MM.1S (cell line): ENCODE data around the gene MSANTD2.

Experiments used
- DNase-seq: peaks from one replicate; pipeline ENCODE4 v3.0.0-alpha.2; 2015
- H2AFZ ChIP-seq: fragments of 300-600 bp; sonication (generic); 2 replicates; pipeline ENCODE4 v1.6.0; 2016; ENCODE audit warnings: antibody characterized with exemption, low read length
- H3F3A ChIP-seq: fragments of 300-600 bp; sonication (generic); 2 replicates; pipeline ENCODE4 v1.6.1; 2016; ENCODE audit warnings: mild to moderate bottlenecking, antibody characterized with exemption, low read length, moderate library complexity, mixed read lengths; ENCODE audit not compliant: insufficient read depth
- H3K27ac ChIP-seq: fragments of 300-600 bp; sonication (generic); 2 replicates; pipeline ENCODE4 v1.5.1; 2016; ENCODE audit warnings: mild to moderate bottlenecking, low read length
- H3K27me3 ChIP-seq: fragments of 300-600 bp; sonication (generic); replicated peaks from 2 replicates; pipeline ENCODE4 v1.6.0; 2016; ENCODE audit warnings: low read length; ENCODE audit not compliant: insufficient read depth
- H3K36me3 ChIP-seq: fragments of 300-600 bp; sonication (generic); replicated peaks from 2 replicates; pipeline ENCODE4 v1.6.1; 2016; ENCODE audit warnings: mild to moderate bottlenecking, low read length, mixed read lengths; ENCODE audit not compliant: insufficient read depth
- H3K4me1 ChIP-seq: fragments of 300-600 bp; sonication (generic); 2 replicates; pipeline ENCODE4 v1.6.1; 2016; ENCODE audit warnings: low read length, mixed read lengths
- H3K4me2 ChIP-seq: fragments of 300-600 bp; sonication (generic); 2 replicates; pipeline ENCODE4 v1.6.0; 2016; ENCODE audit warnings: low read depth, low read length
- H3K4me3 ChIP-seq: fragments of 300-600 bp; sonication (generic); 2 replicates; pipeline ENCODE4 v1.5.1; 2016; ENCODE audit warnings: low read length, mixed read lengths
- H3K79me2 ChIP-seq: fragments of 300-600 bp; sonication (generic); 2 replicates; pipeline ENCODE4 v1.6.1; 2016; ENCODE audit warnings: mixed run types, low read length, mixed read lengths
- H3K9ac ChIP-seq: fragments of 300-600 bp; sonication (generic); 2 replicates; pipeline ENCODE4 v1.6.1; 2016; ENCODE audit warnings: low read length, mixed read lengths
- H3K9me2 ChIP-seq: fragments of 300-600 bp; sonication (generic); replicated peaks from 2 replicates; pipeline ENCODE4 v1.6.1; 2016; ENCODE audit warnings: mild to moderate bottlenecking, low read length, mixed read lengths; ENCODE audit not compliant: insufficient read depth
- H3K9me3 ChIP-seq: fragments of 300-600 bp; sonication (generic); replicated peaks from 2 replicates; pipeline ENCODE4 v1.6.1; 2016; ENCODE audit warnings: mild to moderate bottlenecking, low read length, mixed read lengths; ENCODE audit not compliant: insufficient read depth
- H4K20me1 ChIP-seq: fragments of 300-600 bp; sonication (generic); 2 replicates; pipeline ENCODE4 v1.6.1; 2016; ENCODE audit warnings: mild to moderate bottlenecking, low read length, moderate library complexity, mixed read lengths; ENCODE audit not compliant: insufficient read depth
- EZH2 ChIP-seq: fragments of 300-600 bp; sonication (generic); optimal IDR thresholded peaks from 2 replicates; pipeline ENCODE3; 2017; ENCODE audit warnings: low read depth, mild to moderate bottlenecking, antibody characterized with exemption, low read length, mixed read lengths
- EZH2phosphoT487 ChIP-seq: fragments of 300-600 bp; sonication (generic); IDR thresholded peaks from 2 replicates; pipeline ENCODE4 v1.6.1; 2018; ENCODE audit warnings: antibody characterized with exemption, low read length
- TF ChIP-seq, protein P1 (sequence below): fragments of 300-600 bp; sonication (generic); IDR thresholded peaks from 2 replicates; pipeline ENCODE4 v1.5.1; 2016; ENCODE audit warnings: antibody characterized with exemption, low read length, mixed read lengths

The MSANTD2 gene

DNA sequence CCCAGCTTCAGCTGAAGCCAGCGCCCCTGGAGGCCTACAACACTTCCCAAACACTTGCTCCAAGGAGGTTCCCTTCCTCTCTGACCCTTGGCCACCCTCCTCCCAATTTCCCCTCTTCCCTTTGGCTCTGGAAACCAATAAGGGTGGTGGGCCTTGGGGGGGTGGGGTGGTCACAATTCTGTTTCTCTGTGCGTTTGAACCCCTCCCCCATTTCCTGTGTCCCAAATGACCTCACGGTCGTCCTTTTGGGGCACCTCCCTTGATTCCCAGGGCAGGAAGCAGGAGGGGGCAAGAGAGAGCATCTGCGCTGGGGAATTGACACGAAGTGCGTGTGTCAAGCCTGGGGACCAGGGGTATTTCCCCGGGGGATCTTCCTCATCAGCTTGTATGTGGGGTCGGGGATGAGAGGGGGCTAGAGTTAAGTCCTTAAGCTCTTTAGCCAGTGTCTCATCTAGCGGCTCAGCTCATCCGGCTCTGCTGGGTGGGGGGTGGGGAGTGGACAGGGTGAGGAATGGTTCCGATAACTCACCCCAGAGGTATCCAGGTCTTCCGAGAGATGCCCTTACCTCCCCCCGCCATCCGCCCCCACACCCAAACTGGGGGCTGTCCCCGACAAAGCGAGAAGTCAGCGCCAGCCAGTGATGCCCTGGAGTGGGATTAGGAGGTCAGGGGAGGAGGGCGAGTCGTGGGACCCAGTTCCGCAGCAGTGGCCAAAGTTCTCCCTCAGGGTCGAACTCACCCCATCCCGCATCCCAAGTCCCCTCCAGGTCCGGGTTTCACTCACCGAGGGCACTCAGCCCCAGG lies 38.7 kb downstream of the MSANTD2 start:
- H3K9me2 ChIP-seq: no peaks in the 10 kb centered on the region
- H3K79me2 ChIP-seq: peaks cover 32% of the 10 kb centered on the region
- peak overlapping the region; percentile 13; the same call in 1 of the 2 replicates for H3K27ac ChIP-seq
- peak overlapping the region; percentile 81 for H2AFZ ChIP-seq
- peak overlapping the region; percentile 63; the same call in 1 of the 2 replicates for H3K9ac ChIP-seq
- H3K4me1 ChIP-seq: peaks cover 22% of the 10 kb centered on the region
- peaks cover 25% of the 10 kb centered on the region for H3F3A ChIP-seq
- TF ChIP-seq EZH2phosphoT487 (no peak), EZH2 (no peak)
- TF ChIP-seq, protein P1, sequence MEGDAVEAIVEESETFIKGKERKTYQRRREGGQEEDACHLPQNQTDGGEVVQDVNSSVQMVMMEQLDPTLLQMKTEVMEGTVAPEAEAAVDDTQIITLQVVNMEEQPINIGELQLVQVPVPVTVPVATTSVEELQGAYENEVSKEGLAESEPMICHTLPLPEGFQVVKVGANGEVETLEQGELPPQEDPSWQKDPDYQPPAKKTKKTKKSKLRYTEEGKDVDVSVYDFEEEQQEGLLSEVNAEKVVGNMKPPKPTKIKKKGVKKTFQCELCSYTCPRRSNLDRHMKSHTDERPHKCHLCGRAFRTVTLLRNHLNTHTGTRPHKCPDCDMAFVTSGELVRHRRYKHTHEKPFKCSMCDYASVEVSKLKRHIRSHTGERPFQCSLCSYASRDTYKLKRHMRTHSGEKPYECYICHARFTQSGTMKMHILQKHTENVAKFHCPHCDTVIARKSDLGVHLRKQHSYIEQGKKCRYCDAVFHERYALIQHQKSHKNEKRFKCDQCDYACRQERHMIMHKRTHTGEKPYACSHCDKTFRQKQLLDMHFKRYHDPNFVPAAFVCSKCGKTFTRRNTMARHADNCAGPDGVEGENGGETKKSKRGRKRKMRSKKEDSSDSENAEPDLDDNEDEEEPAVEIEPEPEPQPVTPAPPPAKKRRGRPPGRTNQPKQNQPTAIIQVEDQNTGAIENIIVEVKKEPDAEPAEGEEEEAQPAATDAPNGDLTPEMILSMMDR: no peak
- no peaks in the 10 kb centered on the region for H4K20me1 ChIP-seq
- H3K36me3 ChIP-seq: no peaks in the 10 kb centered on the region
- peak overlapping the region; percentile 90 for H3K4me2 ChIP-seq
- DNase-seq: no peak
- no peaks in the 10 kb centered on the region for H3K9me3 ChIP-seq
- H3K27me3 ChIP-seq: no peaks in the 10 kb centered on the region
- H3K4me3 ChIP-seq: peak overlapping the region; percentile 74

DNA sequence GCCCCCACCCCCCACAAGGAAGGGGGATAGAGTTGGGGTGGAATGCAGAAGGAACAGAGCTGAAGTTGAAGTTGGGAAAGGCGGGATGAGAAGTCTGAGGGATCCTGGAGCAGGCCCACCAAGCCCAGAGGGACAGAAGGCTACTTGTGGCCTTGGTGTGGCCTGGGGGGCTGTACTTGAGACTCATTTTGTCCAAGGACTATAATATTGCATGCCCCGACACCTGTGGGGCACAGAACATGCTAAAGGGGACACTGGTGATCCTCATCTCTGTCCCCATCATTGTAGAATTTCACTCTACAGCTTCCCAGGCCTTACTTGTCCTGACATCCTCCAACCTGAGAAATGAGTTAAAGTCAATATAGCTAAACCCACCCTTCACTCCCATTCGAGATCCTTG lies 39.4 kb downstream of the MSANTD2 start:
- peak overlapping the region; percentile 74 for H3K4me3 ChIP-seq
- no peaks in the 10 kb centered on the region for H3K9me2 ChIP-seq
- H3K4me1 ChIP-seq: peaks cover 22% of the 10 kb centered on the region
- H3F3A ChIP-seq: peaks cover 25% of the 10 kb centered on the region
- peak overlapping the region; percentile 90 for H3K4me2 ChIP-seq
- no peak overlapping the region for H2AFZ ChIP-seq
- no peaks in the 10 kb centered on the region for H3K27me3 ChIP-seq
- no peaks in the 10 kb centered on the region for H4K20me1 ChIP-seq
- H3K9ac ChIP-seq: peak overlapping the region; percentile 50; the same call in 1 of the 2 replicates
- peak overlapping the region; percentile 52; the same call in 1 of the 2 replicates for H3K27ac ChIP-seq
- TF ChIP-seq EZH2: no peak
- no peak for TF ChIP-seq EZH2phosphoT487
- TF ChIP-seq, protein P1: no peak
- peaks cover 32% of the 10 kb centered on the region for H3K79me2 ChIP-seq
- H3K36me3 ChIP-seq: no peaks in the 10 kb centered on the region
- no peaks in the 10 kb centered on the region for H3K9me3 ChIP-seq
- DNase-seq: no peak

DNA sequence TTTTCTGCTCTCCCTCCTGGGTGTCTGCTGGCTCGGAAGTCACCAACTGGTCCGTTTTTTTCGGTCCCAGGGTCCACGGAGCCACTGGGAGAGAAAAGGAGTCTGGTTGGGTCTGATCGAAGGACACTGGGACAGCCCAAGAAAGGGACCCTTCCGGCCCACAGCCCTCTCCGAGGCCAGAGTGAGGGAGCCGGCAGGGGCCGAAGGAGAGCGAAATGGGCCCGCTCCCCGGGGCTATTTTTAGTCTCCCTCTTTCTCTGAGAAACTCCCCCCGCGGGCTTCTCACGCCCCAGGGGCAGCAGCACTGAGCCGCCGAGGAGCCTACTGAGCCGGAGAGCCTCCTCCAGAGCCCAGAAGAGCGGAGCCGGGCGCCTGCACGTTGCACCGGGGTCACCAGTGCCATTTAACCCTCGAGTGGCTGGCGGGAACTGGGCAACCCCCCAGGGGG lies 40.0 kb downstream of the MSANTD2 start:
- H4K20me1 ChIP-seq: no peaks in the 10 kb centered on the region
- TF ChIP-seq, protein P1: no peak
- TF ChIP-seq EZH2phosphoT487 (no peak), EZH2 (no peak)
- no peaks in the 10 kb centered on the region for H3K36me3 ChIP-seq
- peak overlapping the region; percentile 52; the same call in 1 of the 2 replicates for H3K27ac ChIP-seq
- peak; percentile 24 for DNase-seq
- no peaks in the 10 kb centered on the region for H3K9me3 ChIP-seq
- H3K4me2 ChIP-seq: peak overlapping the region; percentile 90
- no peaks in the 10 kb centered on the region for H3K27me3 ChIP-seq
- no peaks in the 10 kb centered on the region for H3K9me2 ChIP-seq
- H3K79me2 ChIP-seq: peaks cover 32% of the 10 kb centered on the region
- H2AFZ ChIP-seq: peak overlapping the region; percentile 54
- H3K4me3 ChIP-seq: peak overlapping the region; percentile 74
- peaks cover 20% of the 10 kb centered on the region for H3K4me1 ChIP-seq
- peak overlapping the region; percentile 50; the same call in 1 of the 2 replicates for H3K9ac ChIP-seq
- peaks cover 25% of the 10 kb centered on the region for H3F3A ChIP-seq
